8988T (cell line): ENCODE measurements around the gene ERRFI1.

Experiments used
- DNase-seq: peaks from one replicate; pipeline ENCODE4 v3.0.0; 2011

The ERRFI1 gene

GRCh38 chr1:8003438-8004112 is 22.5 kb downstream of the ERRFI1 start:
- DNase-seq, result no peak

DNA sequence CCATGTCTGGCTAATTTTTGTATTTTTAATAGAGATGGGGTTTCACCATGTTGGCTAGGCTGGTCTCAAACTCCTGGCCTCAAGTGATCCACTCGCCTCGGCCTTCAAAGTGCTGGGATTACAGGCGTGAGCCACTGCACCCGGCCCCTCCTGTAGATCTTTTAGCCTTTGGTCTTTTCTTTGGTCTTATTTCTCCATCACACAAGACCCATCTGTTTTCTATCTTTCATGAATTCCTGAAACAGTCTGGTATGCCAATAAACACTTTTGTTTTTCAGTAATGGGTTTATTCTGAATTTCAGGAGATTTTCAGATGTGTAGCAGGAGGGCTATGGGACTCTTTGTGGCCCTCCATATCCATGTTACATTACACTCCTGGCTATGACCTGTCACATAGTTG is 23.2 kb downstream of the ERRFI1 start:
- DNase-seq, result no peak

DNA sequence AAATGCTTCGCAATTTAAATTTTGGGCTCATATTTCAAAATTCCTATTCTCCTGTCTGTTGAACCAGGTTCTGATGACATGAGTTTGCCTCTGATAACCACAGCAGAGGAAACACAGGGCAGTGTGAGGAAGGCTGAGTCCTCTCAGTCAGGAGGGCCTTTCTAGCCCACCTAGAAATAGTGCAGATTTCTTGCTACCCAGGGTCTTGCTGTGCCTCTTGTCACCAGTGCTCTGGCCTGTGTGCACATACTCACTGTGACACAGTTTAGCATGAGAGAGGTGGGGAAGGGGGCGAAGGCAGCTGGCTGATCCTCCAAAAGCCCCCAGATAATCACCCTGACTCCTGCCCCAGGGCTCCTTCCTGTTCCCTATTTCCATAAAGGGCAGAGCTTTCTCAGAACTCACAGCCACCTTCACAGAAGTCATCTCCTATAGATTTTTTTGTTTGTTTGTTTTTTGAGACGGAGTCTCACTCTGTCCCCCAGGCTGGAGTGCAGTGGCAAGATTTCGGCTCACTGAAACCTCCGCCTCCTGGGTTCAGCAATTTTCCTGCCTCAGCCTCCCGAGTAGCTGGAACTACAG is 23.7 kb downstream of the ERRFI1 start:
- DNase-seq, result no peak

DNA sequence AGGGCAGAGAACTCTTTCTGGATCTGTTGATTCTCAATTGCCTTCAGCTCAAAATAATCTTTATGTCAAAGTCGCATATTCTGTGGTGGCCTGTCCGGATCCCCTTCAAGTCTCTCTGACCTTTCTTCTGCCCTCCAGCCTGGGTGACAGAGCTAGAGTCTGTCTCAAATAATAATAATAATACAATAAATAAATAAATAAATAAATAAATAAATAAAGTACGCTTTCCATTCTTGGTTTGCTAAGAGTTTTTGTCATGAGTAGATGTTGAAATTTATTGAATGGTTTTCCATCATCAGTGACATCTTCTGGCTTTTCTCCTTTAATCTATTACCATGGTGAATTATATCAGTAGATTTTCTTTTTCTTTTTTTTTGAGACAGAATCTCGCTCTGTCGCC is 30.7 kb downstream of the ERRFI1 start:
- no peak for DNase-seq

DNA sequence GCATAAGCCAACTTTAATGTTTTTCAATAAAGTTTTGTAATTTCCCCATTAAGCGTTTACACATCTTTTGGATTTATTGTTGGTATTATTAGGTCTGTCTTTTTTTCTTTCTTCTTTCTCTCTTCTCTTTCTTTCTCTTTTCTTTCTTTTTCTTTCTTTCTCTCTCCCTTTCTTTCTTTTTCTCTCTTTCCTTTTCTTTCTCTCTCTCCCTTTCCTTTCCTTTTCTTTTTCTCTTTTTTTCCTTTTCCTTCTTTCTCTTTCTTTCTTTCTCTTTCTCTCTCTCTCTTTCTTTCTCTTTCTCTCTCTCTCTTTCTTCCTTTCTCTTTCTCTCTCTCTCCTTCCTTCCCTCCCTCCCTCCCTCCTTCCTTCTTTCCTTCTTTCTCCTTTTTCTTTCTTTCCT is 31.3 kb downstream of the ERRFI1 start:
- DNase-seq, result no peak

GRCh38 chr1:7993593-7994479 is 32.3 kb downstream of the ERRFI1 start:
- no peak for DNase-seq

DNA sequence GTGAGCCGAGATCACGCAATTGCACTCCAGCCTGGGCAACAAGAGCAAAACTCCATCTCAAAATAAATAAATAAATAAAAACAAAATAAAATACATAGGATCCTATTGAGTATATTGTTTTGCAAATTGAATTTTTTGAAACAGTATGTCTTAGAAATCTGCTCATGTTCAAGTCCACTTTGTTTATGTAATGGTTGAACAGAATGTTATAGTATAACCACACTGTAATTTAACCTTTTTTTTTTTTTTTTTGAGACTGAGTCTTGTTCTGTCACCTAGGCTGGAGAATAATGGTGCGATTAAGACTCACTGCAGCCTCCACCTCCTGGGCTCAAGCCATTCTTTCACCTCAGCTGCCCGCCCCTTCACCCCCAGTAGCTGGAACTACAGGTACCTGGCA is 33.2 kb downstream of the ERRFI1 start:
- no peak for DNase-seq

DNA sequence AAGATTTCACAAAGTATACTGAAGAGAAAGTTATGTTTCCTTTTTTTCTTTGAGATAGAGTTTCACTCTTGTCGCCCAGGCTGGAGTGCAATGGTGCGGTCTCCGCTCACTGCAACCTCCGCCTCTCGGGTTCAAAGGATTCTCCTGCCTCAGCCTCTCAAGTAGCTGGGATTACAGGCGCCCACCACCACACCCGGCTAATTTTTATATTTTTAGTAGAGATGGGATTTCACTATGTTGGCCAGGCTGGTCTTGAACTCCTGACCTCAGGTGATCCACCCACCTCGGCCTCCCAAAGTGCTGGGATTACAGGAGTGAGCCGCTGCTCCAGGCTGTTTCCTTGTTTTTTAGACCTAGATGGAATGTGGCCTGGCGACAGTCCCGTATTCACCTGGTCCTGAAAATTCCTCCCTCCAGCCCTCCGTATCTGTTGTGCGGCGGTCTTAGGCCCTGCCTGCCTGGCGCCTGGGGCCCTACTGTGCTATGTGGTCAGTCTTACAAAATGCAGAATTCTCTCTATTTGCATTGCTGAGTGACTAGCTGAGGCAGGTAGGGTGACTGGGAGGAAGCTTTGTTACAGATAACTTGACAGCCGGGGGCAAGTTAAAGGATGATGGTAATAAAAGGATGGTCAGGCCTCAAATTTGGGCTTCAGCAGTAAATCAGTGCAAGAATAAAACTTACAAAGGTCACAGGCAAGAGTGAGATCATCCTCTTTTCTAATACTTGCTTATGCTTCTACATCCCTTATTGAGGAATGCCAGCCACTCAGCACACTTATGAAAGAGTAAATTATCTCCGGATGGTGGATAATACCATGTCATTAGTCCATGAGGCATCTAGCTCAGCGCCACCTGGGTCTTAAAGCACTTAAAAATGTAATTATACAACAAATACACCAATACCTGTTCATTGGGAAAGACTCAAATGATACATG is 34.3 kb downstream of the ERRFI1 start:
- no peak for DNase-seq

- DNase-seq, result no peak
Measured at GRCh38 chr1:7989762-7990428, 36.2 kb downstream of the ERRFI1 start.

DNA sequence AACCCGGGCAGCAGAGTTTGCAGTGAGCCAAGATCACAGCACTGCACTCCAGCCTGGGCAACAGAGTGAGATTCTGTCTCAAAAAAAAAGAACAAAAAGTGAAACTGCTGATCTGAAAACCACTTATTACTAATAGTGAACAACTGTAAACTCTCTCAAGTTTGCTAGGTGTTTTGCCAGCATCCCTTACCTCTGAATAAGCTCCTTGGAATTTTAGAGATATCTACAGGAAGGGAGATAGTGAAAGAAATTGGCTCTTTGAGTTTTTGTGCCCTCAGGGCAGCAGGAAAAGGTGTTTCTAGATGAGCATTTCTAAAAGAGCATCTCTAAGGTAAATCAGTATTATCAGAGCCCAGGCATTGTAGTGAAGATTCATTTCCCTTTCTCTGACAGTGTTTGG is 37.5 kb downstream of the ERRFI1 start:
- DNase-seq, result no peak

- DNase-seq, result no peak
Measured at GRCh38 chr1:7987528-7987927, 38.6 kb downstream of the ERRFI1 start.

- no peak for DNase-seq
Measured at GRCh38 chr1:7985851-7986612, 40.1 kb downstream of the ERRFI1 start.

DNA sequence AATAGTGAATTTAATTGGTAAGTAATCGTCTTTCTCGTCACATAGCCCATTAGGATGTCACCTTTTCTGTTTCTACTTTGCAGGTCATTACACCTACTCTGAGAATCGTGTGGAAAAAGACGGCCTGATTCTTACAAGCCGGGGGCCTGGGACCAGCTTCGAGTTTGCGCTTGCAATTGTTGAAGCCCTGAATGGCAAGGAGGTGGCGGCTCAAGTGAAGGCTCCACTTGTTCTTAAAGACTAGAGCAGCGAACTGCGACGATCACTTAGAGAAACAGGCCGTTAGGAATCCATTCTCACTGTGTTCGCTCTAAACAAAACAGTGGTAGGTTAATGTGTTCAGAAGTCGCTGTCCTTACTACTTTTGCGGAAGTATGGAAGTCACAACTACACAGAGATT is 41.3 kb downstream of the ERRFI1 start:
- DNase-seq, result no peak

- DNase-seq, result no peak
Measured at GRCh38 chr1:7983086-7983778, 42.9 kb downstream of the ERRFI1 start.

GRCh38 chr1:7980984-7981383 is 45.1 kb downstream of the ERRFI1 start:
- DNase-seq, result no peak

DNA sequence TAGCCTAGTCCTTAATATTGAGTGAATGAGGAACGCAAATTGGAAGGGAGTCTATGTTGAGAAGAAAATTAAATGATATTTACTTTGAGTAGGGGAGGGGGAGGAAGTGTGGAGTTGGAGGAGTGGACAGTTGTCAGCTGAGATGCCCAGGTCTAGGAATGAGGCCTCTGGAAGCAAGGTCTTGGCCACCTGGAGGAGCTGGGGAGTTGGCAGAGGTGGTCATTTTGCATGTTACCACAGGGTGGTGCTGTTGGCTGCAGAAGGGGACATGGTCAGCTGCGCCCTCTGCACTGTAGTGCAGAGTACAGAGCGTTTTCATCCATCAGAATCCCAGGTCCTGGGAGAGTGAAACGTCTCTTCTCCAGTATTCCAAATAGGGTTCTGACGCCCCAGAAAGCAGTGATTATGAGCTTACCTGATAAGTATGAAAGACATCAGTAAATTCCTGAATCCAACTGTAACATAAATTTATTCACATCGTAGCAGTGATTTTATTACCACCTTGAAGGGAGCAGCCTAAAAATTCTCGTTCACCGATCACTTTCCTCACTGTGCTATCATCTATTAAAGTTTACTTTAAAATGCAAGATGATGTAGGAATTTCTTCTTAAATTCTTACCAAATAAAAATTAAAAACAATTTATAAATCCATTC is 50.8 kb downstream of the ERRFI1 start:
- DNase-seq, result peak; percentile 35

DNA sequence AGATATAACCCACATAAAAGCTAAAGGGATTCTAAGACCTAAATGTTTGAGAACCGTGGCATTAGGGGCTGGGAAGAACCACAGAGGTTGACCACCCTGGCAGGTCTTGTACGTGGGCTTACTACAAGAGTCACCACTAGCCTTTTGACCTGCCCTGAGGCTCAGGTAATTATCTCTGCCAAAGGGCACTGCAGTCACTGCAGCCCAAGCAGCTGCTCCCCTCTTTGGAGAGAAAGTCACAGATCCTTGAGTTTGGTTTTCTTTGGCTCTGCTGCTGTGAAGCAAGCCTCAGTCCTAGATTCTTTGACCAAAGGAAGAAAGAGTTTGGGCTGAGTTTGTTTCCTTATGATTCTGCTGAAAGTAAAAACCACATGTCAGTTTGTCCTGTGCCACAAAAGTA is 53.0 kb downstream of the ERRFI1 start:
- DNase-seq, result no peak

DNA sequence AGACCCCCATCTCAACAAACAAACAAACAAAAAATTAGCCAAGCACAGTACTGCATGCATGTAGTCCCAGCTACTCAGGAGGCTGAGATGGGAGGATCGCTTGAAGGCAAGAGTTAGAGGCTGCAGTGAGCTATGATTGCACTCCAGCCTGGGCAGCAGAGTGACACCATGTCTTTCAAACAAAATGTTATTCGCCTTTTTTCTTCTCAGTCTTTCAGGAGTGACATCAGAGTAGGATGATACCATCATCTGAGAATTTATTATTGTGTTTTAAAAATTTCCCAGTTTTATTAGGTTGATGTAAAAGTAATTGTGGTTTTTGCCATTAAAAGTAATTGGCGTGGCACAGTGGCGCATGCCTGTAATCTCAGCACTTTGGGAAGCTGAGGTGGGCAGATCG is 53.8 kb downstream of the ERRFI1 start:
- DNase-seq, result no peak

DNA sequence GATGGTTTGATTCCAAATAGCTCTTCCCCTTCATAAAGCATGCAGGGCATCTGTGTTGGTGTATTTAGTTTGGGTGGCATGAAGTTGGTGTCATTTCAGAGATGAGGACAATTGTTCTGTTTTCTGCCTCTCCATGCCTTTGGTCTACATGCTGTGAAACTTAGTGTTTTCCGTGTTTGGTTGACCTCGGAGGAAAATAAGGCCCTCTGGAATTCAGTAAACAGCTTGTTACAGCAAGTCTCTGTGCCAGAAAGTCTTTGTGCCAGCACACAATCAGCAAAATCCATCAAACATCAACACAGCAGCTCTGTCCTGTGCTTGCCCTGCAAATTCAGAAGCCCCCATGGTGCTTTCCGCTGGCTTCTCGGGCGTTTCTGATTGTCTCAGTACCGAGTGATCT is 55.1 kb downstream of the ERRFI1 start:
- DNase-seq, result no peak

DNA sequence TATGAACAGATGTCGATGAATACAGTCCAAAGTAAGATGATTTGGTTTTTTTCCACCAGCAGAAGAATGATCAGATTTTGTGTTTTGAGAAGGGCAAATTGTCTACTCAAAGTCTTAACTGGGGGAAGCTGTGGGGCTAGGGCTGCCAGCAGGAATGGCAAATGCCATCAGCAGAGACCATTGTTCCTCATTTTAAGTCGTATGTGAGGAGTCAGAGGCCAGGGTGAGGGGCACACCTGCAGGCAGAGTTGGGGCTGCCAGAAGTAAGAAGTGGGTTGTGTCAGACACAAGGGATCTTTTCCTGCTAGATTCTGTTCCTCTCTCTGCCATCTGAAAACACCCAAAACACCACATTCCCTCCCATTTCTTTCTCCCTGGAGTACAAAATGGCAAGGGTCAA is 55.9 kb downstream of the ERRFI1 start:
- DNase-seq, result no peak
